GM19397 (cell line): Measurements from ENCODE around the gene CD200.

ENCODE experiments used
- ATAC-seq: cut with Tn5 transposase; IDR thresholded peaks from one replicate; pipeline ENCODE4 v1.9.1; 2021; ENCODE audit warnings: mild to moderate bottlenecking, moderate library complexity; ENCODE audit not compliant: unreplicated experiment

Gene CD200

GRCh38 chr3:112331851-112332250 is 1.1 kb upstream of the CD200 start:
- no peak for ATAC-seq

GRCh38 chr3:112333381-112334317 is 693 bp downstream of the CD200 start:
- peak; percentile 41 for ATAC-seq

GRCh38 chr3:112334691-112335433 is 1.9 kb downstream of the CD200 start:
- no peak for ATAC-seq

- ATAC-seq, result no peak
Measured at GRCh38 chr3:112335434-112335781, 2.5 kb downstream of the CD200 start.

GRCh38 chr3:112338021-112338726 is 5.2 kb downstream of the CD200 start:
- no peak for ATAC-seq

- ATAC-seq, result no peak
Measured at GRCh38 chr3:112338727-112339056, 5.7 kb downstream of the CD200 start.

- ATAC-seq, result no peak
Measured at GRCh38 chr3:112339134-112339533, 6.2 kb downstream of the CD200 start.

- ATAC-seq, result no peak
Measured at GRCh38 chr3:112339609-112340008, 6.7 kb downstream of the CD200 start.

- ATAC-seq, result no peak
Measured at GRCh38 chr3:112341386-112341785, 8.4 kb downstream of the CD200 start.

GRCh38 chr3:112345681-112346080 is 12.7 kb downstream of the CD200 start:
- no peak for ATAC-seq

- no peak for ATAC-seq
Measured at GRCh38 chr3:112346491-112347122, 13.7 kb downstream of the CD200 start.

- no peak for ATAC-seq
Measured at GRCh38 chr3:112348943-112349342, 16.0 kb downstream of the CD200 start.

- ATAC-seq, result no peak
Measured at GRCh38 chr3:112349557-112349956, 16.6 kb downstream of the CD200 start.

GRCh38 chr3:112350018-112350810 is 17.3 kb downstream of the CD200 start:
- ATAC-seq, result no peak

- no peak for ATAC-seq
Measured at GRCh38 chr3:112351036-112351435, 18.1 kb downstream of the CD200 start.

- no peak for ATAC-seq
Measured at GRCh38 chr3:112351823-112352222, 18.9 kb downstream of the CD200 start.

- ATAC-seq, result no peak
Measured at GRCh38 chr3:112352720-112353119, 19.8 kb downstream of the CD200 start.

GRCh38 chr3:112353365-112353764 is 20.4 kb downstream of the CD200 start:
- ATAC-seq, result no peak

GRCh38 chr3:112354642-112355306 is 21.8 kb downstream of the CD200 start:
- no peak for ATAC-seq

- ATAC-seq, result no peak
Measured at GRCh38 chr3:112355307-112355687, 22.3 kb downstream of the CD200 start.
